Epithelial cell of proximal tubule (primary cell): ENCODE results near the gene PPIG. TPM values are rescaled to one million over a fixed set of nuclear protein-coding genes. Genes with fewer than 3 reads are reported as not detected.
A peak's percentile ranks its signal among the peaks of the same experiment; 100 is the strongest.
"Not testable (repeated sequence)": the region's sequence is repeated elsewhere in the genome, so short reads cannot be mapped to it uniquely, and the experiment has no call there.

Source experiments
- DNase-seq: peaks from one replicate; pipeline ENCODE4 v3.0.0-alpha.2; 2011; ENCODE audit warnings: low read depth
- H3K4me3 ChIP-seq: 2 replicates; pipeline ENCODE4 v1.5.1; 2011; ENCODE audit warnings: low read depth, mild to moderate bottlenecking, low read length
- total RNA-seq: library from RNA; depleted of rRNA; stranded (reverse); fragments of >200 nt; gene quantifications from 2 replicates; pipeline ENCODE4 v1.2.3, GENCODE V29; 2015
- TF ChIP-seq, protein P1 (sequence below): conservative IDR thresholded peaks from 2 replicates; pipeline ENCODE4 v1.5.1; 2012; ENCODE audit warnings: low read depth, mild to moderate bottlenecking, low read length

Gene PPIG
- total RNA-seq, 1 donor from 2014 or later = 21.9 TPM

DNA sequence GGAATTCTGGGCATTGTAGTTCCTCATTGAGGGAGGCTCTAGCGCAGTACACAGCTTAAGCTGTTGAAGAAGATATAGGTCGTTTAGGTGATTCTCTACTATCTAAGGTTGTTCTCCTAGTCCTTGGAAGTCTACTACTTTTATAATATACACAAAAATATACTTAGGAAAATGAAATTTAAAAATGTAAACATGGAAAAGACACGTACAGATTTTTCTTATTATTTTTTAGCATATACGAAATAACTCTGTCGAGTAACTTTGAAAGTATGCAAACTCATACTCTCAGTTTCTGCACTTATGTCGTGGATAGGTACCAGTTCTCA, 10.2 kb upstream of the PPIG start:
- DNase-seq = no peak
- TF ChIP-seq, protein P1, sequence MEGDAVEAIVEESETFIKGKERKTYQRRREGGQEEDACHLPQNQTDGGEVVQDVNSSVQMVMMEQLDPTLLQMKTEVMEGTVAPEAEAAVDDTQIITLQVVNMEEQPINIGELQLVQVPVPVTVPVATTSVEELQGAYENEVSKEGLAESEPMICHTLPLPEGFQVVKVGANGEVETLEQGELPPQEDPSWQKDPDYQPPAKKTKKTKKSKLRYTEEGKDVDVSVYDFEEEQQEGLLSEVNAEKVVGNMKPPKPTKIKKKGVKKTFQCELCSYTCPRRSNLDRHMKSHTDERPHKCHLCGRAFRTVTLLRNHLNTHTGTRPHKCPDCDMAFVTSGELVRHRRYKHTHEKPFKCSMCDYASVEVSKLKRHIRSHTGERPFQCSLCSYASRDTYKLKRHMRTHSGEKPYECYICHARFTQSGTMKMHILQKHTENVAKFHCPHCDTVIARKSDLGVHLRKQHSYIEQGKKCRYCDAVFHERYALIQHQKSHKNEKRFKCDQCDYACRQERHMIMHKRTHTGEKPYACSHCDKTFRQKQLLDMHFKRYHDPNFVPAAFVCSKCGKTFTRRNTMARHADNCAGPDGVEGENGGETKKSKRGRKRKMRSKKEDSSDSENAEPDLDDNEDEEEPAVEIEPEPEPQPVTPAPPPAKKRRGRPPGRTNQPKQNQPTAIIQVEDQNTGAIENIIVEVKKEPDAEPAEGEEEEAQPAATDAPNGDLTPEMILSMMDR = no peak
- H3K4me3 ChIP-seq = peak overlapping the region; percentile 82

DNA sequence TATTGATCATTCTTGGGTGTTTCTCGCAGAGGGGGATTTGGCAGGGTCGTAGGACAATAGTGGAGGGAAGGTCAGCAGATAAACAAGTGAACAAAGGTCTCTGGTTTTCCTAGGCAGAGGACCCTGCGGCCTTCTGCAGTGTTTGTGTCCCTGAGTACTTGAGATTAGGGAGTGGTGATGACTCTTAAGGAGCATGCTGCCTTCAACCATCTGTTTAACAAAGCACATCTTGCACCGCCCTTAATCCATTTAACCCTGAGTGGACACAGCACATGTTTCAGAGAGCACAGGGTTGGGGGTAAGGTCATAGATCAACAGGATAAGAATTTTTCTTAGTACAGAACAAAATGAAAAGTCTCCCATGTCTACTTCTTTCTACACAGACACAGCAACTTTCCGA, 9.6 kb upstream of the PPIG start:
- not testable (repeated sequence) for H3K4me3 ChIP-seq, DNase-seq

DNA sequence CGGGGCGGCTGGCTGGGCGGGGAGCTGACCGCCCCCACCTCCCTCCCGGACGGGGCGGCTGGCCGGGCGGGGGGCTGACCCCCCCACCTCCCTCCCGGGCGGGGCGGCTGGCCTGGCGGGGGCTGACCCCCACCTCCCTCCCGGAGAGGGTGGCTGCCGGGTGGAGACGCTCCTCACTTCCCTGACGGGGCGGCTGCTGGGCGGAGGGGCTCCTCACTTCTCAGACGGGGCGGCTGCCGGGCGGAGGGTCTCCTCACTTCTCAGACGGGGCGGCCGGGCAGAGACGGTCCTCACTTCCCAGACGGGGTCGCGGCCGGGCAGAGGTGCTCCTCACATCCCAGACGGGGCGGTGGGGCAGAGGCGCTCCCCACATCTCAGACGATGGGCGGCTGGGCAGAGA, 8.9 kb upstream of the PPIG start:
- H3K4me3 ChIP-seq, DNase-seq: not testable (repeated sequence)

DNA sequence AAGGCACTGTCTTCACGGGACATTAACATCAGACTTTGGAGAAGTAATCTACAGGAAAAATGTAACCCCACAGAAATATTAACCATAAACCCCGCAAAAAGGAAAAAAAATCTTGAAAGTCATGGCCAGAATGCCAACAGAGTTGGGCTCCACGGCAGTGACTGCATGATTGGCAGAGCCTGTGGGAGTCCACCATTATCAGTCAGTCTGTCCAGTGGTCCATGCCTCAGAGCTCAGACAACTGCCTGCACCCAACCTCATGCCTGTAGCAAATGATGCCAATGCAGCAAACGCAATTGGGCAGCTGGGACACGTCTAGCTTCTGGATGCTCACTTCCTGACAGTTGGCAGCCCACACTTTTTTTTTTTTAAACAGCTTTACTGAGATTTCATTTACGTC, 5.1 kb upstream of the PPIG start:
- H3K4me3 ChIP-seq = no peak overlapping the region
- DNase-seq = no peak
- TF ChIP-seq, protein P1 = no peak

DNA sequence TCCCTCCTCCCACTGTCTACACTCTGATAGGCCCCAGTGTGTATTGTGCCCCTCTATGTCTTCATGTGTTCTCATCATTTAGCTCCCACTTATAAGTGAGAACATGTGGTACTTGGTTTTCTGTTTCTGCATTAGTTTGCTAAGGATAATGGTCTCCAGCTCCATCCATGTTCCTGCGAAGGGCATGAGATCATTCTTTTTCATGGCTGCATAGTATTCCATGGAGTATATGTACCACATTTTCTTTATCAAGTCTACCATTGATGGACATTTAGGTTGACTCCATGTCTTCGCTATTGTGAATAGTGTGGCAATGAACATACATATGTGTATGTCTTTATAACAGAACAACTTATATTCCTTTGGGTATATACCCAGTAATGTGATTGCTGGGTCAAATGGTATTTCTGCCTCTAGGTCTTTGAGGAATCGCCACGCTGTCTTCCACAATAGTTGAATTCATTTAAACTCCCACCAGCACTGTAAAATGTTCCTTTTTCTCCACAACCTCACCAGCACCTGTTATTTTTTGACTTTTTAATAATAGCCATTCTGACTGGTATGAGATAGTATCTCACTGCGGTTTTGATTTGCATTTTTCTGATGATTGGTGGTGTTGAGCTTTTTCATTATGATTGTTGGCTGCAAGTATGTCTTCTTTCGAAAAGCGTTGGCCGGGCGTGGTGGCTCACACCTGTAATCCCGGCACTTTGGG, 1.4 kb upstream of the PPIG start:
- not testable (repeated sequence) for DNase-seq, H3K4me3 ChIP-seq

DNA sequence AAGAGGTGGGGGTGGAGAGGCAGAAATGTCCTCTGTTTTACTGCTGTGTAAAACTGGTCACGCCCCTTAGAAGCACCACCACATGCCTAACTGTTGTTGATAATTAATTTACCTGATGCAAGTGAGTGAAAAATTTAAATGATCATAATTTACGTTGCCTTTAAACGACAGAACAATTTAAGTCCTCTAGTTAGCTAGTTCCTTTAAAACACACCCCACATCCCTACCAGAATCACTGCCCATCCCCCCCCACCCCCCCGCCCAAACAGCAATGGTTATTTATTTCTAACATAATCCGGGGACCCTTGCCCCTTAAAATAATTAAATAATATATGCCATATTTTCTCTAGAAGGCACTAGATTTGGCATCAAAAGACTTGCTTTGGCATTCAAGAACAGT, 633 bp upstream of the PPIG start:
- H3K4me3 ChIP-seq = no peak overlapping the region
- TF ChIP-seq, protein P1 = no peak
- no peak for DNase-seq

DNA sequence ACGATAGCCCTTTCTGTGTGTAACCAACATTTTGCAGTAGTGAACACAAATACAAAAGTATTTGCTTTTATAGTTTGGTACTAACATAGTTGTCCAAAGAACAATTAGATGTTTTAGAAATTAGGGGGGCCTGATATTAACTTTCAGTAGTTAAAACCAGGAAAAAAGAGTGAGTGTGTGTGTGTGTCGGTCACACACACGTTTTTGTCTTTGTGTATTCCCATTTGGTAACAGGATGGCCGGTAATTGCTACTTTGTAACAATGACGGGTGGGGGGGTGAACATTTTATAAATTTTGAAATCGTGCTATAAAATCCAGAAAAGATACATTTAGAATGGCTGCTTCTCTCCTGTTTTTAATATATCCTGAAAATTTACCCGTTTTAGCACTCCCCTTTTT, 1.5 kb downstream of the PPIG start:
- TF ChIP-seq, protein P1 = no peak
- H3K4me3 ChIP-seq = peak overlapping the region; percentile 90
- no peak for DNase-seq

DNA sequence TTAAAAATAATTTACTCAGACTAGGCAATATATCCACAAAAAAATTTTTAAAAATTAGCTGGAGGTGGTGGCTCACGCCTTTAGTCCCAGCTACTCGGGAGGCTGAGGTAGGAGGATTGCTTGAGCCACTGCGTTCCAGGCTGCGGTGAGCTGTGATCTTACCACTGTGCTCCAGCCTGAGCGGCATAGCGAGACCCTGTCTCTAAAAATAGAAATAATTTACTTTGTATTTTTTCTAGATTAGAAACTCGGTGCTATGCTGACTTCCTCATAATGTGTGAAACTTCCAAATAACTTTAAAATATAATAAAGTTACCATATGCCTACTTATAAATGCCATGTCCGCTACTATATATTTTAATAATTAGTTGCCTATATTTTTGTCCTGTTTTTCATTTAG, 6.7 kb downstream of the PPIG start:
- TF ChIP-seq, protein P1 = no peak
- no peak overlapping the region for H3K4me3 ChIP-seq
- no peak for DNase-seq

DNA sequence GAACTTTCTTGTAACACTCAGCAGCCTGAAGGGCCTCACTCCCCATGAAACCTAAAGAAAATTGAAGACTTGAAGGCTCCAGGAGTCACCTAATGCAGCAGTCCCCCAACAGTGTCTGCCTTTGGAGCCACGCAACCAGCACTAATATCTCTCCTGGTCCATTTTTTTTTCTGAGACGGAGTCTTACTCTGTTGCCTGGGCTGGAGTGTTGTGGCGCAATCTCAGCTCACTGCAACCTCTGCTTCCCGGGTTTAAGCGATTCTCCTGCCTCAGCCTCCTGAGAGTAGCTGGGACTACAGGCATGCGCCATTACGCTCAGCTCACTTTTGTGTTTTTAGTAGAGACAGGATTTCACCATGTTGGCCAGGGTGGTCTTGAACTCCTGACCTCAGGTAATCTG, 12.4 kb downstream of the PPIG start:
- DNase-seq, H3K4me3 ChIP-seq: not testable (repeated sequence)
